ENCODE measurements around the gene SLC16A10.

DNA sequence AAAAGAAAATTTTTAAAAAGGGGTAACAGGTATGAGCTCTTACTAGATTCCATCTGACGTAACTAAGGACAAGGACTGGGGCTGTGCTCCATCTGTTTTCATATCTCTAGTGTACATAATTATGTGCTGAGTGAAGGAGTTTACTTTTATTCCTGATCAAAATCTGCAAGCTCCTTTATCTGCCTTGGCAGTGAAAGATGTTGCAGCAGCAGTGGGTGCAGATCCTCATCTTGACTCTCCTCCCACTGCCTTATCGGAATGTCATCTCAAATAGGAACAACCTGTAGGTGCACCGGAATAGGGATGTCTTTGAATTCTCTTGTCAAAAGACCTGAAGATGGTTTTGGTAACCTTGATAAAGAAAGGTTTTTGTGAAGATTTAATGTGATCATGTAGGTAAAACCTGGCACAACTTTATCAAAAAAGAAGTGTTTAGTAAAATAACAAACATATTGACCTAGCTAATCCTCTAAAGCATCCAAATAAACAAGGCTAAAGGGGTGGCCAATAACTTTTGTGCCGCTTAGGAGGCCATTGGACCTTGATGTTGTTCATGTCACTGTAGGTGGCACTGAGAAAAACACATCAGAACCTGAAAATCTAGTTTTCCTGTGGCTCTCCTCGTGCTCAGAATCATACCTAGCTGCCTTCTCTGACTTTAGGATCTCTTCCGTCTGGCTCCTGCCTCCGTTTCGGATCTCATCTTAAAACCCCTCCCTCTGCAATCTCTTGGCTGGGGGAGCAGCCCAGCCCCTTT is 19.0 kb upstream of the SLC16A10 start:
- TF ChIP-seq POLR2AphosphoS5 (IDR thresholded peaks at IDR 0.05; ENCODE audit: low read depth, low read length): no peak
- TF ChIP-seq TAF1 (IDR thresholded peaks at IDR 0.05; ENCODE audit: borderline replicate concordance, insufficient read depth, low read length): no peak
- TF ChIP-seq, protein P1, sequence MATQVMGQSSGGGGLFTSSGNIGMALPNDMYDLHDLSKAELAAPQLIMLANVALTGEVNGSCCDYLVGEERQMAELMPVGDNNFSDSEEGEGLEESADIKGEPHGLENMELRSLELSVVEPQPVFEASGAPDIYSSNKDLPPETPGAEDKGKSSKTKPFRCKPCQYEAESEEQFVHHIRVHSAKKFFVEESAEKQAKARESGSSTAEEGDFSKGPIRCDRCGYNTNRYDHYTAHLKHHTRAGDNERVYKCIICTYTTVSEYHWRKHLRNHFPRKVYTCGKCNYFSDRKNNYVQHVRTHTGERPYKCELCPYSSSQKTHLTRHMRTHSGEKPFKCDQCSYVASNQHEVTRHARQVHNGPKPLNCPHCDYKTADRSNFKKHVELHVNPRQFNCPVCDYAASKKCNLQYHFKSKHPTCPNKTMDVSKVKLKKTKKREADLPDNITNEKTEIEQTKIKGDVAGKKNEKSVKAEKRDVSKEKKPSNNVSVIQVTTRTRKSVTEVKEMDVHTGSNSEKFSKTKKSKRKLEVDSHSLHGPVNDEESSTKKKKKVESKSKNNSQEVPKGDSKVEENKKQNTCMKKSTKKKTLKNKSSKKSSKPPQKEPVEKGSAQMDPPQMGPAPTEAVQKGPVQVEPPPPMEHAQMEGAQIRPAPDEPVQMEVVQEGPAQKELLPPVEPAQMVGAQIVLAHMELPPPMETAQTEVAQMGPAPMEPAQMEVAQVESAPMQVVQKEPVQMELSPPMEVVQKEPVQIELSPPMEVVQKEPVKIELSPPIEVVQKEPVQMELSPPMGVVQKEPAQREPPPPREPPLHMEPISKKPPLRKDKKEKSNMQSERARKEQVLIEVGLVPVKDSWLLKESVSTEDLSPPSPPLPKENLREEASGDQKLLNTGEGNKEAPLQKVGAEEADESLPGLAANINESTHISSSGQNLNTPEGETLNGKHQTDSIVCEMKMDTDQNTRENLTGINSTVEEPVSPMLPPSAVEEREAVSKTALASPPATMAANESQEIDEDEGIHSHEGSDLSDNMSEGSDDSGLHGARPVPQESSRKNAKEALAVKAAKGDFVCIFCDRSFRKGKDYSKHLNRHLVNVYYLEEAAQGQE (IDR thresholded peaks at IDR 0.05; ENCODE audit: insufficient read depth in 1 of 2, low read depth in 2 of 2, low read length in 2 of 2): no peak
- TF ChIP-seq SIN3A (IDR thresholded peaks at IDR 0.05; ENCODE audit: borderline replicate concordance, insufficient read depth, low read length): no peak
